ENCODE results near the gene ARAP3.

ARAP3 gene

GRCh38 chr5:141668601-141669265, 13.3 kb downstream of the ARAP3 start:
- POLR2A ChIA-PET (ENCODE audit: low non-redundant PET): interaction anchor here (0.6 kb wide), 1 partner anchor 9 kb away, joined by 5 read pairs; no protein-coding TSS in a partner anchor

DNA sequence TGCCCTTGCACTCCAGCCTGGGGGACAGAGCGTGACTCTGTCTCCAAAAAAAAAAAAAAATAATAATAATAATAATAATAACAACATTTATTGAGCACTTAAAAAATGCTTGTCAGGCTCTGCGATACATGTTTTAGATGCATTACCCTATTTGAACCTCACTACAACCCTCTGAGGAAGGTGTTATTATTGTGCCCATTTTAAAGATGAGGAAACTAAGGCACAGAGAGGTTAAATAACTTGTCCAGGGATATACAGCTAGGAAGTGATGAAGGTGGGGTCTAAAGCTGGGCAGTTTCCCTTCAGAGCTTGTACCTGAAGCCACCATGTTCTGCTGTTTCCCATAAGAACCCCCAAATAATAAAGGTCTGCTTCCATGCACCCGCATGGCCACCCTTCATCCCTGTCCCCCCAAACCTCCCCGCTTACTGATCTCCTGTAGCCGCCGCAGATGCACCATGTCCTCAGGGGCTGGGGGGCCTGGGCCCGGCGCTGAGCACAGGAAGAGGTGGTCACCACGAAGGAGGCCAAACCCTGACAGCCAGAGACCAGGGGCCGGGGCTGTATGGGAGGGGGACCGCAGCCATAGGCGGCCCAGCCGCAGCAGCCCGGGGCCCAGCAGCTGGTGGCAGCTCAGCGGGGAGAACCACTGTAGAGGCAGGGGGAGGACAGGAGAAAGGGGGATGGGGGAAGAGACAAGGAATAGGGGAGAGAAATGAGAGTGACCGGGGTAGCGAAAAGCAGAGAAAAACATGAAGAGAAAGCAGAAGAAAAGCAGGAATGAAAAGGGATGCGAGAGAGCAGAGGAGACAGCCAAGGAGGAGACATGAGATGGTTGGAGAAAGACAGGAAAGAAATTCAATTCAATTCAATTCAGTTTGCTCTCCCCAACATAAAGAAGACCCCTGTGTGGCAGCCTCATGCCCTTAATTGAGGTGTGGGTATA, 15.8 kb downstream of the ARAP3 start:
- POLR2A ChIA-PET (ENCODE audit: low non-redundant PET): no interaction called here
- CTCF ChIA-PET: interaction anchor here (0.6 to 2.1 kb wide), 4 partner anchors 12 to 215 kb away, joined by 3 to 9 read pairs (median 6); no protein-coding TSS in a partner anchor

More at GRCh38 chr5:141668601-141669265, 13.3 kb downstream of the ARAP3 start:
- CTCF ChIA-PET: interaction anchor here (0.5 to 3.8 kb wide), 7 partner anchors 12 to 1608 kb away, joined by 3 to 16 read pairs (median 4); partner anchors contain the start of gene DIAPH1
- no peak for DNase-seq (ENCODE audit: low spot score)
- peak overlapping the region; percentile 4; the same call in 1 of the 2 replicates for H3K27ac ChIP-seq
- no peak for TF ChIP-seq CTCF (conservative IDR thresholded peaks at IDR 0.05; ENCODE audit: low read depth)

DNA sequence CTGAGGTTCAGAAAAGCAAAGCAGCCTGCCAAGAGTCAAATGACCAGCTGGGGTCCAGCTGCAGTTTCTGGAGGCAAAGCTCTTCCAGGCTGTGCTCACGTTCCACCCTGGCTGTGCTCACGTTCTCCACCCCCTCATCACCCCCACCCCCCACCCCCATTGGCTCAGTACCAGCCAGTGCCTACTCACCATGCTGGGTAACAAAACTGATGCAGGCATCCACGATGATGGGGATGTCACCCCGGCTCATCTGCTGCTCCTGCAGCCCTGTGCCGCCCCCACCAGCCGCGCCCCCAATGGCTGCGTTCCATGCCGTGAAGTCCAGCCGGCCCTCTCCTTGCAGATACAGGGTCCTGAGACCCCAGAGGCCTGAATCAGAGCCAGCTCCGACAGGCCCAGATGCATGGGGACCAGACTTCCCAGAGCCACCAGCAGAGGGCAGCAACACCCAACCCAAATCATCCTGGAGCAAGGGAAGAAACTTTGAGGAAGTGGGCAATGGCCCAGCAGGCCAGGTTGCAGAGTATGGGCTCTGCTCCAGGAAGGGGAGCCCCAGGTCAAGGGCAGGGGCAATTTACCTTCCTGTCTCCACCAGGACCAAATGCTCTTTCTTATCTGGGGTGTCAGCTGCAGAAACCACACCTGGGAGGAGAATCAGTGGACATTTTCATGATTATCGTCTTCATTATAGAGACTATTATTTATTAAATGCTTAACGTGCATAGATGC, 17.1 kb downstream of the ARAP3 start:
- TF ChIP-seq CTCF (conservative IDR thresholded peaks at IDR 0.05; ENCODE audit: low read depth): peak; percentile 96
- no peak overlapping the region for H3K27ac ChIP-seq
- ChIA-PET POLR2A (ENCODE audit: low non-redundant PET) (no interaction called here), CTCF (interaction anchor here (0.5 to 2.1 kb wide), 33 partner anchors 9 to 1251 kb away, joined by 3 to 14 read pairs (median 4); partner anchors contain the start of gene FCHSD1)
- DNase-seq (ENCODE audit: low spot score): peak; percentile 73

More for the DNA sequence above, 15.8 kb downstream of the ARAP3 start:
- no peak for TF ChIP-seq CTCF (conservative IDR thresholded peaks at IDR 0.05; ENCODE audit: low read depth)
- H3K27ac ChIP-seq: no peak overlapping the region; the same call in 1 of the 2 replicates
- no peak for DNase-seq (ENCODE audit: low spot score)

GRCh38 chr5:141663506-141663905, 18.5 kb downstream of the ARAP3 start:
- no peak overlapping the region for H3K27ac ChIP-seq
- no peak for TF ChIP-seq CTCF (conservative IDR thresholded peaks at IDR 0.05; ENCODE audit: low read depth)
- POLR2A ChIA-PET (ENCODE audit: low non-redundant PET): no interaction called here
- DNase-seq (ENCODE audit: low spot score): no peak
- CTCF ChIA-PET: interaction anchor here (0.5 to 2.0 kb wide), 3 partner anchors 44 to 306 kb away, joined by 3 to 14 read pairs (median 3); partner anchors contain the start of gene RNF14

DNA sequence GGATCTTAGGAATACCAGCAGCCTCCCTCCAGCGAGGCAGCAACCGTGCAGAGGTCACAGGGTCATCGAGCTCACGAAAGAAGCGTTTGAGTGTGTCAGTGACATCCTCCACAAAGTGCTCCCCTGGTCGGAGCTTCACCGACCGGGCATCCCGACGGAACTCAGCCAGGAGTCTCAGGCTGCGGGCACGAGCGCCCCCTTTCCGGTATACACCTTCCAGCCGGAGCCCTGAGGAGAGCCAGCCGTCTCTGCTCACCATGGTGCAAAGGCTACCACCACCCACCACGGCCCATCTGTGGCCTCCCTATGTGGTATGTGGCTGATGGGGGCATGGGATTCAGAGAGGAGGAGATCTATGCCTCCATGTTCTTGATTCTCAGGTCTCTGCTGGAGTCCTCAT, 20.0 kb downstream of the ARAP3 start:
- CTCF ChIA-PET: no interaction called here
- no peak for DNase-seq (ENCODE audit: low spot score)
- POLR2A ChIA-PET (ENCODE audit: low non-redundant PET): no interaction called here
- H3K27ac ChIP-seq: no peak overlapping the region
- no peak for TF ChIP-seq CTCF (conservative IDR thresholded peaks at IDR 0.05; ENCODE audit: low read depth)

All from RWPE1 (cell line).